Measurements from ENCODE around the gene HPGDS.
A peak's percentile ranks its signal among the peaks of the same experiment; 100 is the strongest.
"Not testable (repeated sequence)": the region's sequence is repeated elsewhere in the genome, so short reads cannot be mapped to it uniquely, and the experiment has no call there.

Gene HPGDS

GRCh38 chr4:94342694-94343093, at the start of gene HPGDS:
TSS of gene HPGDS (minus strand) at chr4:94342836. CDS start at chr4:94334629, 8,207 bp downstream.
- peaks cover 51% of the 10 kb centered on the region for H3K4me1 Mint-ChIP-seq
- no peaks in the 10 kb centered on the region for H3K9me3 Mint-ChIP-seq
- ATAC-seq (no peak), DNase-seq (no peak)
- no peak within 1 kb of the TSS for H3K27ac Mint-ChIP-seq
- no peaks in the 10 kb centered on the region for H3K27me3 Mint-ChIP-seq
- no peak within 1 kb of the TSS for H3K4me3 Mint-ChIP-seq

DNA sequence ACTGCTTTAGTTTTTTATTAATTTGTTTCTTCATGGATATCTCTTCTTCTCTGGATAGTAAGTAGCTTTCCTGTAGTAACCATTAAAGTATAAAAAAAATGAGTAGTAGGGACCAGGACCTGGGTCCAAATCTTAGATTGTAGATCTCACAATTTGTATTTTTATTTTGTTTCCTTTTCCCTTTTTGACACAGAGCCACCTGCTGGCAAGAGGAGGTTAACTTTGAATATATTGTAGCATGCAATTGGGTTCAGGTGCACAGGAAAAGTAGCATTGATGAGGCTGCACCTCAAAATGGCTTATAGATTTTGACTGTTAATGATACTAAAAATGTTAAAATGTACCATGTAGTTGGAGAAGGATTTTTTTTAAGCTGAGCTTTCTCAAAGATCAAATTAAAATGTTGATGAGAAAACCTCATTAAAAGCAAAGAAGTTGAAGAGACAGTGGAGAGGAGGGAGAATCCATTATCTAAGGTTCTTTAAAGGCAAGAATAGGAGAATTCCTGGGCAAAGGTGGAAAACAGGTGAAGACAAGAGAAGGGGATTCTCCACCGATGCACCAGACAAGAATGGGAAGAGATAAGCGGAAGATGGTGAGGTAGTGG, 48.3 kb upstream of the HPGDS start:
- Mint-ChIP-seq H3K9me3 (no peaks in the 10 kb centered on the region), H3K27me3 (peaks cover 23% of the 10 kb centered on the region), H3K4me1 (no peaks in the 10 kb centered on the region), H3K27ac (no peak overlapping the region), H3K4me3 (no peak overlapping the region)
- DNase-seq (peak in 1 of 2 donors; percentile 10), ATAC-seq (no peak)

DNA sequence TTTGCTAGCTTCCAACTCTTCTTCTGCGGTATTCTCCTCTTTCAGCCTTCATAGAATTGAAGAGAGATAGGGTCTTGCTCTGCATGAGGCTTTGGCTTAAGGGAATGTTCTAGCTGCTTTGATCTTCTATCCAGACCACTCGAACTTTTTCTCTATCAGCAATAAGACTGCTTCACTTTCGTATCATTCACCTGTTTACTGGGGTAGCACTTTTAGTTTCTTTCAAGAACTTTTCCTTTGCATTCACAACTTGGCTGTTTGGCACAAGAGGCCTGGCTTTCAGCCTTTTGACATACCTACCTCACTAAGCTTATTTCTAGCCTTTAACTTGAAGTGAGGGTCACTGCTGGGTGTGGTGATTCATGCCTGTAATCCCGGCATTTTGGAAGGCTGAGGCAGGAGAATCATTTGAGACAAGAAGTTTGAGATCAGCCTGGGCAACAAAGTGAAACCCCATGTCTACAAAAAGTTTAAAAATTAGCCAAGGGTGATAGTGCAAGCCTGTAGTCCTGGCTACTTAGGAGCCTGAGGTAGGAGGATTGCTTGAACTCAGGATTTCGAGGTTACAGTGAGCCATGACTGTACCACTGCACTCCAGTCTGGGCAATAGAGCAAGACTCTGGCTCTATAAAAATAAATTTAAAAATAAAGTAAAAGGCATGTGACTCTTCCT, 47.1 kb upstream of the HPGDS start:
- Mint-ChIP-seq H3K4me1 (no peaks in the 10 kb centered on the region), H3K27me3 (peaks cover 23% of the 10 kb centered on the region), H3K27ac (no peak overlapping the region), H3K9me3 (no peaks in the 10 kb centered on the region), H3K4me3 (no peak overlapping the region)
- no peak for DNase-seq
- ATAC-seq: no peak

DNA sequence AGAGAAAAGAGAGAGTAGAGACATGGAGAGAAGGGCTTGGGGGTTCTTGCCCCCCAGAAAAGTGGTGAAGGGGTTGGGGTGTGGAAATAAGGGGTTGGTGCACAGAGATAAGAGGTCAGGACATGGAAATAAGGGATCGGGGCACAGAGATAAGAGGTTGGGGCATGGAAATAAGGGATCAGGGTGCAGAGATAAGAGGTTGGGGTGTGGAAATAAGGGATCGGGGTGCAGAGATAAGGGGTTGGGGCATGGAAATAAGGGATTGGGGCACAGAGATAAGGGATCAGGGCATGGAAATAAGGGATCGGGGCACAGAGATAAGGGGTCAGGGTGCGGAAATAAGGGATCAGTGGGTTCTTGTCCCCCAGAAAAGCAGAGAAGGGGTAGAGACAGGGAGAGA, 45.3 kb upstream of the HPGDS start:
- H3K27me3 Mint-ChIP-seq: peaks cover 23% of the 10 kb centered on the region
- not testable (repeated sequence) for H3K4me3 Mint-ChIP-seq, H3K4me1 Mint-ChIP-seq, H3K9me3 Mint-ChIP-seq, ATAC-seq, DNase-seq, H3K27ac Mint-ChIP-seq

DNA sequence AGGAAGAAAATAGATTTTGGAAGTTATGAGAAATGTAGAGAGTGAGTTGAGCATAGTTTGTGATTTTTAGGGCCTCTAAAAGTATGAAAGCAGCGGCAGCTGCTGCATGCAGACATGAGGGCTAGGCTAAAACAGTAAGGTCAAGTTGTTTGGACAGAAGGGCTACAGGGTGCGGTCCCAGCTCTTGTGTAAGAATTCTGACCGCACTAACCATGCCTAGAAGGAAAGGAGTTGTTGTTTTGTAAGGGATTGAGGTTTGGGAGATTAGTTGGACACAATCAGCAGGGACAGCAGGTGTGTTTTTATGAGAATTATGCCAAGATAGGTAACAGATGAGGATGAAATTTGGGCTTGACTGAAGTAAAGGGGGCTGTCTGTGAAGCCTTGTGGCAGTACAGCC, 42.8 kb upstream of the HPGDS start:
- not testable (repeated sequence) for H3K27ac Mint-ChIP-seq, ATAC-seq, H3K4me1 Mint-ChIP-seq, H3K9me3 Mint-ChIP-seq, DNase-seq, H3K4me3 Mint-ChIP-seq
- peaks cover 23% of the 10 kb centered on the region for H3K27me3 Mint-ChIP-seq

DNA sequence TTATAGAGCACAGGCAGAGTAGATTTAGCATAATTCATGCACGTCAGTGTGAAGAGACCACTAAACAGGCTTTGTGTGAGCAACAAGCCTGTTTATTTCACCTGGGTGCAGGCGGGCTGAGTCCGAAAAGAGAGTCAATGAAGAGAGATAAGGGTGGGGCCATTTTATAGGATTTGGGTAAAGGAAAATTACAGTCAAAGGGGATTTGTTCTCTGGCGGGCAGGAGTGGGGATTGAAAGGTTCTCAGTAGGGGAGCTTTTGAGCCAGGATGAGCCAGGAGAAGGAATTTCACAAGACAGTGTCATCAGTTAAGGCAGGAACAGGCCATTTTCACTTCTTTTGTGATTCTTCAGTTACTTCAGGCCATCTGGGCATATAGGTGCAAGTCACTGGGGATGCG, 40.3 kb upstream of the HPGDS start:
- not testable (repeated sequence) for H3K9me3 Mint-ChIP-seq, H3K4me1 Mint-ChIP-seq, H3K27ac Mint-ChIP-seq, DNase-seq, ATAC-seq, H3K4me3 Mint-ChIP-seq
- H3K27me3 Mint-ChIP-seq: peaks cover 12% of the 10 kb centered on the region

DNA sequence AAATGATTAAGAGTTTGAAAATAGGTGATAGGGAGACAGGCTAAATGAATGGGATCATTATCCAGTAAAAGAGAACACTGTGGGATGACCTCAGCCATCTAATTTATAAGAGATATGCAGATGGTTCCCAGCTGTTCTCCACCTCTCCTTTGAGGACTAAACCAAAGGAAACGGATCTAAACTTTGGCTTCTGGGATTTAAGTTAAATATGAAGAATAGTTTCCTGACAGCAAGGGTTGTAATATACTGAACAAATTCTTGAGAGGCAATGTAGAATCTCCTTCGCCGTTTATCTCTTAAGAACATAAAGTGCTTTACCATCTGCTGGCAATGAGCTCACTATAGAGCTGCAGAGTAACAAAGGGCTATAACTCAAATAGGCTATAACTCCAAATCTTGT, 35.4 kb upstream of the HPGDS start:
- Mint-ChIP-seq H3K4me3 (no peak overlapping the region), H3K27ac (no peak overlapping the region), H3K27me3 (peaks cover 15% of the 10 kb centered on the region), H3K4me1 (no peaks in the 10 kb centered on the region), H3K9me3 (no peaks in the 10 kb centered on the region)
- ATAC-seq: no peak
- no peak for DNase-seq

DNA sequence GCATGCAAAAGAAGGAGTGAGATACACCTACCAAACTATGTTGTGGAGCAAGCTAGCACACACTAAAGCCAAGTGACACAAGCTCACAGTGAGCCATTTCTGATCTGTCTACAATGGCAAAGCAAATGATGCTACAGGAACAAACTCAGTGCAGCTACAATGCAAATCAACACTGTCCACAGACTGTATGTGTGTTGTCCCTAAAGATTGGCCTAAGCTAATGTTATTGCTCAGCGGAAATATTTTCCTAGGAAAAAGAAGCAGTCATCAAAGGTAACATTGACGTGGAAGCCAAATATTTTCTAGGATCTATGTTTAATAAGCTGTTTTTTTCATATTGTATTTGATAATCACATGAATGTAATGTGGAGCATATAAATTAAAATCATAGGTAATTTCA, 34.7 kb upstream of the HPGDS start:
- H3K27ac Mint-ChIP-seq: no peak overlapping the region
- H3K27me3 Mint-ChIP-seq: peaks cover 15% of the 10 kb centered on the region
- no peaks in the 10 kb centered on the region for H3K4me1 Mint-ChIP-seq
- H3K9me3 Mint-ChIP-seq: no peaks in the 10 kb centered on the region
- ATAC-seq (no peak), DNase-seq (no peak)
- no peak overlapping the region for H3K4me3 Mint-ChIP-seq

GRCh38 chr4:94375364-94375763, 32.7 kb upstream of the HPGDS start:
- peaks cover 17% of the 10 kb centered on the region for H3K27me3 Mint-ChIP-seq
- peak overlapping the region in 1 of 2 donors; percentile 23 for H3K27ac Mint-ChIP-seq
- DNase-seq (no peak), ATAC-seq (no peak)
- no peaks in the 10 kb centered on the region for H3K4me1 Mint-ChIP-seq
- no peak overlapping the region for H3K4me3 Mint-ChIP-seq
- no peaks in the 10 kb centered on the region for H3K9me3 Mint-ChIP-seq

DNA sequence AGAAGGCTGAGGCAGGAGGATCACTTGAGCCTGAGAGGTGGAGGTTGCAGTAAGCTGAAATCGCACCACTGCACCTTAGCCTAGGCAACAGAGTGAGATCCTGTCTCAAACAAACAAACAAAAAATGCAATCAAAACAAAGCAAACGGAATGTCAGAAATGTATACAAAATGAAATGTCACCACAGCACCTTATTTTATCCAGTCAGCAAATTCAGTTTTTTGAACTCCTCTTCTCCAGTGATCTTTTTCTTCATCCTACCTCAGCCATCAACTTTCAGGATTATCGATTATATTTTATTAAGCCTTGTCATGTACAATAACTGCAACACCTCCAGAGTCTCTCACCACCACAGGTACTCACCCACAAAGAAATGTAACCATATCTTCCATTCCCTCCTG, 31.1 kb upstream of the HPGDS start:
- Mint-ChIP-seq H3K4me3 (no peak overlapping the region), H3K27me3 (peaks cover 25% of the 10 kb centered on the region), H3K27ac (no peak overlapping the region), H3K4me1 (no peaks in the 10 kb centered on the region), H3K9me3 (no peaks in the 10 kb centered on the region)
- DNase-seq (no peak), ATAC-seq (no peak)

DNA sequence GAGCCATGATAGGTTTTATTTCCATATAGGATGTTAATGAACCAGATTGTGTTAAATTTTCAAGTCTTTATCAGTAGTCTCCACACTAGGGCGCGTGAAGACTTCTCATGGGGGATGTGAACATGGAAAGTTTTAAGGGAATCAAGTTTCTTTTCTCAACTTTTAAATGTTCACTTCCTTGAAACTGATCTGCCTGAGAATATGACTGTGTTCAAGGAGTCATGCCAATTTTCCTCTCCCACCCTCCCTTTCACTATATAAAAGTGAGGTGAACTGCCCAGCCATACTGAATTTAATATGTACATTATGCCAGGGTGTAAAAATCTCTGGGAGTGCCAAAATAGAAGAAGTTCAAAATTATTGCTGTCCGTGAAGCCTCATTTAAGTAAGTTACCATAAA, 30.4 kb upstream of the HPGDS start:
- Mint-ChIP-seq H3K27me3 (peaks cover 25% of the 10 kb centered on the region), H3K4me1 (no peaks in the 10 kb centered on the region), H3K27ac (no peak overlapping the region), H3K9me3 (no peaks in the 10 kb centered on the region), H3K4me3 (no peak overlapping the region)
- ATAC-seq (no peak), DNase-seq (no peak)

- Mint-ChIP-seq H3K4me3 (no peak overlapping the region), H3K4me1 (no peaks in the 10 kb centered on the region), H3K27me3 (peaks cover 25% of the 10 kb centered on the region), H3K27ac (no peak overlapping the region), H3K9me3 (no peaks in the 10 kb centered on the region)
- DNase-seq: no peak
- no peak for ATAC-seq
Observed at GRCh38 chr4:94372228-94372978, 29.8 kb upstream of the HPGDS start.

DNA sequence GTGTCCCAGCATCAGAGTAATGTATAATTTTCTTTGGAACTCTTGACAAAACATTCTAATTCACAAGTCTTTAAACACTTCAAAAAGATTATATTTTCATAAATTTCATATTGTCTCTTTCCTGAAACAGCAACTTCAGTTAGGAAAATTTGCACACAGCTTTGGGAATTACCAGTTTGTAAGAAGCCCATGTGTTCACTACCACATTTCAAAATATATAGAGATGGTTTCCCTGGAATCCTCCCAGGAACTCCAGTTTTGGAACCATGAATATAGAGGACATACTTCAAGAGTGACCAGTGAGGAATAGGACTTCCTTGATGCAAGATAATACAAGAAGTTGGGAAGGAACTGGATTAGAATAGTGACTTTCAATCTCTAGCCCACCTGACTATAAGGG, 28.7 kb upstream of the HPGDS start:
- no peak overlapping the region for H3K27ac Mint-ChIP-seq
- H3K4me1 Mint-ChIP-seq: no peaks in the 10 kb centered on the region
- no peak for DNase-seq
- H3K27me3 Mint-ChIP-seq: peaks cover 36% of the 10 kb centered on the region
- peaks cover 5 to 8% of the 10 kb centered on the region in 2 donors for H3K9me3 Mint-ChIP-seq
- no peak overlapping the region for H3K4me3 Mint-ChIP-seq
- ATAC-seq: no peak

DNA sequence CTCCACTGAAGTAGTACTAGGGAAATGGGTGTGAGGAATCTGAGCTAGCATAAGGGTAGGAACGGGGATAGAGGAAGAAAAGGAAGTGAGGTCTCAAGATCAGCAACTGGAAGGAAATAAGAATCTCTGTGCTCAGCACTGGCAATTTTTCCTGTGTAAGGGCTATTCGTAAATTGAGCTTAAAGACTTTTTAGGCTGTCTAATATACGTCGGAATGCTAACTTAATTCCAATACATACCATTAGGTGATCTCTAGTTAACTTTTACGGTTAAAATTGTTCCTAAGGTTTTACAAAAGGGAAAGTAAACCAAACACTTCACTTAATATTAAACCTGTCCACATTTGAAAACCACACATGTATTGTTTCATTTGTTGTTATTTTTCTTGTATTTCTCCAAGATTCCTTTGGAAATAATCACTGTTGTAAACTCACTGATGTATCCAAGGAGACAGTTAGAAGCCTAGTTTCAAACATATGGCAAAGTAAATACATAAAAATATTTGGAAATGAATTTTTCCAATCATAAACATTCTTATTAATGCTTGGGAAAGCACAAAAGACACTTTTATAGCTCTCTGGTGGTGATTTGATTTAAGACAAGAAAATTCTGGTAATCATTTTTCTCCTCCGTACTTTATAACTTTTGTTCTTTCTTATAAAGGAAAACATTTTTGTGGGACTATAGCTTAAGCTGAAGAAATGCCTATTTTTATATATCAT, 28.1 kb upstream of the HPGDS start:
- Mint-ChIP-seq H3K27ac (no peak overlapping the region), H3K27me3 (peaks cover 38% of the 10 kb centered on the region), H3K4me3 (no peak overlapping the region), H3K4me1 (no peaks in the 10 kb centered on the region), H3K9me3 (peaks cover 5 to 8% of the 10 kb centered on the region in 2 donors)
- DNase-seq (no peak), ATAC-seq (no peak)

GRCh38 chr4:94369046-94369445, 26.4 kb upstream of the HPGDS start:
- H3K9me3 Mint-ChIP-seq: peaks cover 5 to 8% of the 10 kb centered on the region in 2 donors
- H3K4me1 Mint-ChIP-seq: no peaks in the 10 kb centered on the region
- DNase-seq (no peak), ATAC-seq (no peak)
- H3K27ac Mint-ChIP-seq: no peak overlapping the region
- peaks cover 30% of the 10 kb centered on the region for H3K27me3 Mint-ChIP-seq
- H3K4me3 Mint-ChIP-seq: no peak overlapping the region

- H3K27ac Mint-ChIP-seq: no peak overlapping the region
- H3K4me3 Mint-ChIP-seq: no peak overlapping the region
- no peak for ATAC-seq
- H3K27me3 Mint-ChIP-seq: peaks cover 25% of the 10 kb centered on the region
- H3K9me3 Mint-ChIP-seq: peaks cover 5 to 8% of the 10 kb centered on the region in 2 donors
- H3K4me1 Mint-ChIP-seq: no peaks in the 10 kb centered on the region
- DNase-seq: no peak
Observed at GRCh38 chr4:94368459-94368858, 25.8 kb upstream of the HPGDS start.
